HG03064 (cell line): ENCODE results near the gene DNTTIP2.
"Not testable (repeated sequence)": the region's sequence is repeated elsewhere in the genome, so short reads cannot be mapped to it uniquely, and the experiment has no call there.

Source experiments
- ATAC-seq: cut with Tn5 transposase; IDR thresholded peaks from one replicate; pipeline ENCODE4 v1.9.1; 2021; ENCODE audit warnings: low read depth; ENCODE audit not compliant: unreplicated experiment

Gene DNTTIP2

GRCh38 chr1:93876244-93876643 is 2.8 kb downstream of the DNTTIP2 start:
- ATAC-seq = no peak

- no peak for ATAC-seq
These were observed 4.9 kb downstream of the DNTTIP2 start for GRCh38 chr1:93874025-93874651.

- ATAC-seq = no peak
These were observed 7.6 kb downstream of the DNTTIP2 start for GRCh38 chr1:93871366-93871765.

GRCh38 chr1:93869653-93870052 is 9.4 kb downstream of the DNTTIP2 start:
- ATAC-seq = no peak

- not testable (repeated sequence) for ATAC-seq
These were observed 10.5 kb downstream of the DNTTIP2 start for GRCh38 chr1:93868492-93868891.

GRCh38 chr1:93865253-93865652 is 13.8 kb downstream of the DNTTIP2 start:
- ATAC-seq = no peak

GRCh38 chr1:93864175-93864574 is 14.8 kb downstream of the DNTTIP2 start:
- ATAC-seq = no peak

GRCh38 chr1:93857653-93858052 is 21.4 kb downstream of the DNTTIP2 start:
- ATAC-seq = not testable (repeated sequence)

GRCh38 chr1:93855983-93856382 is 23.0 kb downstream of the DNTTIP2 start:
- ATAC-seq = not testable (repeated sequence)

- ATAC-seq = no peak
These were observed 25.1 kb downstream of the DNTTIP2 start for GRCh38 chr1:93853940-93854339.

- no peak for ATAC-seq
These were observed 27.1 kb downstream of the DNTTIP2 start for GRCh38 chr1:93851878-93852277.

GRCh38 chr1:93851327-93851712 is 27.7 kb downstream of the DNTTIP2 start:
- ATAC-seq = no peak

- not testable (repeated sequence) for ATAC-seq
These were observed 28.2 kb downstream of the DNTTIP2 start for GRCh38 chr1:93850687-93851326.

- no peak for ATAC-seq
These were observed 30.6 kb downstream of the DNTTIP2 start for GRCh38 chr1:93848350-93848883.

- peak; percentile 19 for ATAC-seq
These were observed 31.2 kb downstream of the DNTTIP2 start for GRCh38 chr1:93847811-93848288.

- ATAC-seq = peak; percentile 69
These were observed 31.8 kb downstream of the DNTTIP2 start for GRCh38 chr1:93846992-93847810.

GRCh38 chr1:93846206-93846991 is 32.6 kb downstream of the DNTTIP2 start:
- ATAC-seq = peak; percentile 43

- ATAC-seq = peak; percentile 10
These were observed 33.3 kb downstream of the DNTTIP2 start for GRCh38 chr1:93845538-93846205.

GRCh38 chr1:93844262-93845045 is 34.6 kb downstream of the DNTTIP2 start:
- ATAC-seq = no peak
